GM18517 (cell line): ENCODE measurements around the gene SALL3.

ENCODE experiments used
- ATAC-seq: cut with Tn5 transposase; IDR thresholded peaks from one replicate; pipeline ENCODE4 v1.9.1; 2021; ENCODE audit warnings: mild to moderate bottlenecking, moderate library complexity; ENCODE audit not compliant: unreplicated experiment

Gene SALL3

DNA sequence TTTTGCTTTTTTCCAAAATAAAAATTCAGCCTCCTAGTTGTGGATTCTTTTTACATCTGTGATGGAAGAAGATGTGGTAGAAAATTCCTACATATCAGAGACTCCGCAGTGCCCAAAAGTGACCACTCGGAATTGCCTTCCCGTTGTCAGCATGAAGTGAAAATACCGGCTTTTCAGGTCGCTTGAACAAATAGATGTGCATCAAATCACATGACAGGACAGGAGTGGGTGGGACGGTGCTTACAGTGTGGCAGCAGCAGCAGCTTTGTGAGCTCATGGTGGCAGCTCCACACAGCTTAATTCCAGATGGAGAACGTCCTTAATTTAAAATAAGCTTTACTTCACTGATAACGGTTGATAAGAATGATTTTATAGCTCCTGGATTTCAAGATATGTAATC is 20.3 kb downstream of the SALL3 start:
- no peak for ATAC-seq

DNA sequence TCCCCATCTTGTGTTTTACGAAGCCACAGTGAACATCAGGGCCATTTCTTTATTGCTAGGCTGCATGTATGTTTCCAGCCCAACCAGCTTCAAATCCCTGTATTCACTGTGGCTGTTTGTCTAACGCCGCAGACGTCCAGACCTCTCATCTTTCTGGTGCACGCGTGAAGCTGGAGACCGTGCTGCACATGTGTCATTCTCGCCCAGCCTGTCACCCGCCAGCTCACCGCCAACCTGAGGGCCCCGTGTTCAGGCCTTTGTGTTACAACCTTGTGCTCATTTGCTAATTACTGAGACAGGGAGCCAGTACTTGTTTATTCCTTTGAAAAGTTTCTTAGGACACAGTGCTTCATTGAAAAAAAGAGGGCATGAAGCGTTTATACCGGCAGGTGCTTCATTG is 21.4 kb downstream of the SALL3 start:
- ATAC-seq = no peak

DNA sequence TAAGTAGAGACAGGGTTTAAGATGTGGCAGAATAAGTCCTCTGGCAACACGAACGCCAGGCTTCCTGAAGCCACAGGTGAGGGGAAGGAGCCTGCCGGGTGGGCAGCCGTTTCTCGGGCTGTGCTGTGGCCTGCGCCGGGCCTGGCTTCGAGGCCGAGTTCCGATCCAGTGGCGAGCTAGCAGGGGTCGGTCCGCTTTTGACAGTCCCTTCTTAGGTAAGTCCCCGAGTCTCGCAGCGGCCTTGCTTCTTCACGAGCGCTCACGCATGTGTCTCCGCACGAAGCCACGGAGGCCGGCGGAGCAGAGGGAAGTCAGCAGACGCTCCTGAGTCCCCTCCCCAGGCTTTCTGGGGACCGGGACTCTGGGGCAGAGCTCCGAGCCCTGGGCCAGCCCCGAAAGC is 26.0 kb downstream of the SALL3 start:
- no peak for ATAC-seq

DNA sequence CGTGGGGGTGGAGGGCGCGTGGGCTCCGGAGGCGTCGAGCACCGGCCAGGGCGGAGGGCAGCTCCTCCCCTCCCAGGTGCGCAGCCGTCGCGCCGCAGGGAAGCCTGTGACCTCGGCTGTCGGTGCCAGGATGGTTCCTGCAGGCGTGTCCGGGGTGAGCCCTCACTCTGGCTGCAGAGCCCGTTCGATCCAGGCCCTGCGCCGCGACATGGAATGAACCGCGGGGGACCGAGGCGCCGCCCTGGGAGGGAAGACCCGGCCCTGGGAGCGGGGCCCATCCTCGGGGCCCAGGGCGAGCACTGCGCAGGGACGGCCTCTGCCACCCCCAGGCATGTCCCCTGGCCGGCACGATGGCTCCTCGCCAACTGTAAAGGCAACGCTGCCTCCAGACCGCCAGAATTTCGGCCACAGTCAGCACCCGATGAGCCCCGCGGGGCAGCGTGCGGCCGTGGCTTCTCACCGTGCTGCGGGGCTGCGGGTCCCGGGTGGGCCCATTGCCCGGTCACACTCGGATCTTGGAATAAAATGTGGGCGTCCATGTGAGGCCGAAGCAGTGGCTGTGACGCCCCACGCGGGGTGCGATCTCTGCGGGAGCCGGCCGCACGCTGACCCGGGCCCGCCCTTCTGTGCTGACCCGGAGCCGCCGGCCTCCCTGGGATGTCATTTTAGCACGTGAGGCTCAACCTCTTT is 26.6 kb downstream of the SALL3 start:
- ATAC-seq = no peak

DNA sequence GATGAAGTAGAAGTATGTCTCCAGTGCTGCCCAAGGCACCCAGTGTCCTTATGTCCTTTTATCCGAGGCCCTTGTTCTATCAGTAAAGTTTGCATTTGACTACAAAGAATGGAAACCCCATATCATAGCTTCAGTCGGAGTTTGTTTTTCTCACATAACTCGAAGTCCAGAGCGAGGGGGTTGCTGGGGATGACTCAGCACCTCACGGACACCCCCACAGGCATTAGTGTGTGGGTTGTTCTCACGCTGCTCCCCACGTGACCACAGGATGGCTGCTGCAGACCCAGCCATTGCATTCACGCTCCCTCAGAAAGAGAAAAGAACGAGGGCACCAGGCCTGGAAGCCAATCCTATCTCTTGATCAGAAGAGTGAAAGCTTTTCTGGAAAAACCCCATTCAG is 27.8 kb downstream of the SALL3 start:
- ATAC-seq = no peak

- no peak for ATAC-seq
Observed at GRCh38 chr18:79008356-79008940, 28.8 kb downstream of the SALL3 start.

DNA sequence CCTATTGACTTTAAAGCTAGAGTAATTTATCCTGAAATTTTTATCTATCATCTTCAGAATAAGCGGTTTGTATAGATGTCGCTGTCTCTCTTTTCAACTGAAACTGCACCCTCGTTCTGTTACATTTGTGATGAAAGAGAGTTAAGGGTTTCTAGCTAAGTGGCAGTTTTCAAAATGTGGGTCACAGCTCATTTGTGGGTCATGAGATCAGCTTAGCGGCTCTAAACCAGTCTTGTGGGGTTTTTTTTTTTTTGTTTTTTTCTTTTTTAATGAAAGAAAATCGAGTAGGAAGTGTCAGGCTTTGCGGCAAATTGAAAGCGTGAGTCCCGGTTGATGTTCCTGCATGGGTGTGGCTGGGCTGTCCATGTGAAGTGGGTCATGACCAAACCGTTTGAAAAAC is 31.2 kb downstream of the SALL3 start:
- no peak for ATAC-seq

DNA sequence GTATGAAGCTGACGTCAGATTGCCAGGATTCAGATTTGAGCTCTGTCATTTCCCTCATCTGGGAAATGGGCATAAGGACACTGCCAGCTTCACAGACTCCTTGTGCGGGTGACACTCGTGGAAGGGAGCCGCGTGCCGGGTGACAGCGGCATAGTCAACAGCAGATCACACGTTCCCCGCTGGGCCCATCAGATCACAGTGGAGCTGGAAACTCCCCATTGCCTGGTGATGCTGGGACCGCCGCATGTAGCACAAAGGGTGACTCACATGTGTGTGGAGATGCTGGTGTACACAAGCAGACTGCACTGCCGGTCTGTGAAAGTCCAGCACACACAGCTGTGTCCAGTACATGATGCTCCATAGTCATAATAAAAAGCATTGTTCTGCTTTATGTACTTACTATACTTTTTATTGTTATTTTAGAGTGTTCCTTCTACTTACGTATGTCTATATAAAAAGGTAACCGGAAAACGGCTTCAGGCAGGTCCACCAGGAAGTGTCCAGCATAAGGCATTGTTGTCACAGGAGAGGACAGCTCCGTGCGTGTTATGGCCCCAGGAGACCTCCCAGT is 31.8 kb downstream of the SALL3 start:
- ATAC-seq = no peak

- ATAC-seq = no peak
Observed at GRCh38 chr18:79013869-79014268, 34.3 kb downstream of the SALL3 start.

DNA sequence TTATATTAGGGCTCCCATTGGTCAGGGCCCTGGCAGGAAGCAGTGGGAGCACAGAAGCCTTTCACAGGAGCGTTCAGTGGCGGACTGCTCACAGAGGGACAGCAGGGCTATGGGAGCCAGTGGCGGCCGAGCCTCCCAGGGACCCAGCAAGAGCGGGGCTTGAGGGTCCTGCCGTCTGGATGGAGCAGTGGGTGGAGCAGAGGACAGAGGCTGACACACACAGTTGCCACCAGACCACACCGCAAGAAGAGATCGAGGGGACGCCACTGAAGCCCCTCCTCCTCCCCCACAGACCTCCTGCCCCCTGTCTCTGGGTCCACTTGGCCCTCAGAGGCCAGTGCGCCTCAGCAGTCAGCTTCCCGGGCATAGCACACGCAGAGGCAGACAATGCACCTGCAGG is 39.3 kb downstream of the SALL3 start:
- ATAC-seq = no peak

GRCh38 chr18:79019881-79020280 is 40.3 kb downstream of the SALL3 start:
- ATAC-seq = no peak

GRCh38 chr18:79022603-79023002 is 43.0 kb downstream of the SALL3 start:
- ATAC-seq = no peak

DNA sequence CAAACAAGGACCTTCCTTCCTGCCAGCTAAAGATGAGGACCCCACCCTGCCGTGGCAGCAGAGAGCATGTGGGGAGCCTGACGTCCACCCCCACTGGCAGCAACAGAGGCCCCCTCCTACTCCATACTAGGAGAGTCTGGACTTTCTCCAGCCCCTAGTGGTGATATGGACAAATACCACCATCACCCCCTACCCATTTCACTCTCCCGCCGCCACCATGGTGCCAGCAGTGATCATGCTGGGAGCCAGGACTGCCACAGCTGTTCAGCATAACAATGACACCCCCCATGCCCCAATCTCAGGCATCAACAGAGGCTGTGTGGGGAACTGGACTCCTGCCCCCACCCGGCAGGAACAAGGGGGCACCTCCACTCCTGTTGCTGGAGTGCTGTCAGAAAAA is 46.9 kb downstream of the SALL3 start:
- ATAC-seq = no peak

GRCh38 chr18:79030680-79031079 is 51.1 kb downstream of the SALL3 start:
- ATAC-seq = no peak

GRCh38 chr18:79042276-79042675 is 62.7 kb downstream of the SALL3 start:
- ATAC-seq = no peak

DNA sequence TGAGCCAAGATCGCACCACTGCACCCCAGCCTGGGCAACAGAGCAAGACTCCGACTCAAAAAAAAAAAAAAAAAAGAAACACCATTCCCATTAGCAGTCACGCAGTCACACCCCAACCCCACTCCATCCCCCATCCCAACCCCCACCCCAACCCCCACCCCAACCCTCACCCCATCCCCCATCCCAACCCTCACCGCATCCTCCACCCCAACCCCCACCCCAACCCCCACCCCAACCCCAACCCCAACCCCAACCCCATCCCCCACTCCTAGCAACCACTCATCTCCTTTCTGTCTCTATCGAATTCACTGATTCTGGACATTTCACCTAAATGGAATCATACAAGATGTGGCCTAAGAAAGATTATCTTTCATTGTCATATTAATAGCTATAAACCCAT is 63.7 kb downstream of the SALL3 start:
- ATAC-seq = no peak

DNA sequence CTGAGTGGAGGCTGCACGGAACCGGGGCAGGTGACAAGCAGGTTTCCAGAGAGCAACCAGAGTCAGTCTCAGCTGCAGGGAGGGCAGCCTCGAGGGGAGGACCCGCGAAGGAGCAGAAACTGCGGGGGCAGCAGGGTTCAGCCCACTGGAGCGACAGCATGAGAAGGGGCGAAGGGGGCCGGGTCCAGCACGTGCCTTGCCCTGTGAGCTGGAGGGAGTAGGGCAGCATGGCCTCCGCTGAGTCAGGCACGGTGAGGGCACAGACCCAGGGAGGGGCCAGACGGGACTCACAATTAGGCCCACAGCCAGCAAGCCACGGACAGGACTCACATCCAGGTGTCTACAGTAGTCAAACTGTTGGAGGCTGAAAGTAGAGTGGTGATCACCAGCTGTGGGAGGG is 66.9 kb downstream of the SALL3 start:
- no peak for ATAC-seq

GRCh38 chr18:79047556-79048244 is 68.1 kb downstream of the SALL3 start:
- no peak for ATAC-seq

DNA sequence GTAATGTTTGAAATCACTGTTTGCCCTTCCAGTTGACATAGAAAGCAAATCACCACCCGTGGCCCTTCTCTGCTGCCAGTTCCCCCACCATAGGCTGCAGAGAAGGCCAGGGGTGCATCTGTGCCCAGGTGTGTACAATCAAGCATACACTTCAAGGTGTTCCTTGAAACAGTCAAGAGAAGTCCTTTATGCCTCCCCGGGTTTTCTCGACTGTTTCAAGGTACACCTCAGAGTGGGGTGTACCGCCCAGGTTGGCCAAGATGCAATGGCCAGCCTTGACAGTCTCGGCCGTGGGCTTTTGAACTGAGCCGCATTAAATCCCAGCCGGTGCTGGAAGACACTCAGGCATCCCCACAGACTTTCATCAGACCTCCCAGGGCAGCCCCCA is 68.6 kb downstream of the SALL3 start:
- ATAC-seq = no peak

DNA sequence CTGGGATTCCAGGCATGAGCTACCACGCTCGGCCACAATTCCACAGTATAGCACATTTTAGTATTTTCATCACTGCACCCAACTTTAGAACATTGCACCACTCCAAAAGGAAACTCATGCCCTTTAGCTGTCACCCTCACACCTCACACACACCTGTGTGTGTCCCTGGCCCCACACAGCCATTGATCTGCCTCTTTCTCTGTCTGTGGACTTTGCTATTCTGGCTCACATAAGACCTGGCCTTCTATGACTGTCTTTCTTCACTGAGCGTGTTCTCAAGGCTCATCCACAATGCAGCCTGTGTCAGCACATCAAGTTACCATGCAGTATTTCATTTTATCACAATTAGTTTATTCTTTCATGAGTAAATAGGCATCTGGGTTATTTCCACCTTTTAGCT is 69.9 kb downstream of the SALL3 start:
- ATAC-seq = no peak
